Liver (tissue), 3 donors: ENCODE measurements around the gene ZNF552.
A peak's percentile ranks its signal among the peaks of the same experiment; 100 is the strongest.
"Not testable (repeated sequence)": the region's sequence is repeated elsewhere in the genome, so short reads cannot be mapped to it uniquely, and the experiment has no call there.

Experiments used
- CTCF ChIP-seq: fragments of 150-350 bp; IDR thresholded peaks from 2 replicates; pipeline ENCODE4 v1.5.1; 2017; ENCODE audit warnings: improper control_type of control experiment, low read depth, low read length; ENCODE audit not compliant: missing input control
- EGR1 ChIP-seq, 2 donors: IDR thresholded peaks; 2 replicates each; pipeline ENCODE4 v1.6.1; 2016 to 2018; ENCODE audit warnings: antibody characterized with exemption in 2 of 2, low read depth in 2 of 2
- GABPA ChIP-seq, 2 donors: IDR thresholded peaks in 1 of 2; conservative IDR thresholded peaks in 1 of 2; 2 replicates each; pipeline ENCODE4 v1.6.1; 2016; ENCODE audit warnings: antibody characterized with exemption in 2 of 2, mild to moderate bottlenecking in 1 of 2, moderate library complexity in 1 of 2
- HNF4G ChIP-seq: IDR thresholded peaks from 2 replicates; pipeline ENCODE4 v1.6.1; 2016; ENCODE audit warnings: antibody characterized with exemption
- NR2F2 ChIP-seq: IDR thresholded peaks from 2 replicates; pipeline ENCODE4 v1.6.1; 2016; ENCODE audit warnings: antibody characterized with exemption
- RAD21 ChIP-seq, 2 donors: IDR thresholded peaks; 2 replicates each; pipeline ENCODE4 v1.6.1; 2016; ENCODE audit warnings: antibody characterized with exemption in 2 of 2, mild to moderate bottlenecking in 2 of 2
- REST ChIP-seq: IDR thresholded peaks from 2 replicates; pipeline ENCODE4 v1.6.1; 2016; ENCODE audit warnings: antibody characterized with exemption, mild to moderate bottlenecking
- TAF1 ChIP-seq: conservative IDR thresholded peaks from 2 replicates; pipeline ENCODE4 v1.6.1; 2016; ENCODE audit warnings: antibody characterized with exemption, mild to moderate bottlenecking
- YY1 ChIP-seq: IDR thresholded peaks from 2 replicates; pipeline ENCODE4 v1.6.1; 2016; ENCODE audit warnings: antibody characterized with exemption, mild to moderate bottlenecking
- donor health status: healthy.
- donor health status: healthy.

- TF ChIP-seq GABPA (IDR thresholded peaks at IDR 0.05 in 1 of 2, conservative IDR thresholded peaks at IDR 0.05 in 1 of 2) (peak; percentile 36 to 87), RAD21 (IDR thresholded peaks at IDR 0.05) (peak in 1 of 2 donors; percentile 28), YY1 (peak; percentile 79)
- TF ChIP-seq REST; CTCF; EGR1 (IDR thresholded peaks at IDR 0.05; ENCODE audit: low read depth in 2 of 2); NR2F2; HNF4G; TAF1: not testable (repeated sequence)
These were observed 35.2 kb upstream of the ZNF552 start, which contains the start of gene ZNF587 for GRCh38 chr19:57849666-57850473.
